BLaER1 treated with 17β-estradiol and CSF1 and Interleukin-3, amounts not matched to agents 10 nM and 100 nM (cell line): ENCODE measurements around the gene ARHGEF6.

Experiments used
- H3K27ac ChIP-seq, 11 experiments: shearing (Covaris generic); formaldehyde crosslinking; 2 replicates each; pipeline ENCODE4 v1.8.1; 2022
- H3K27me3 ChIP-seq, 11 experiments: shearing (Covaris generic); formaldehyde crosslinking; 2 replicates each; pipeline ENCODE4 v1.8.1; 2022
- H3K36me3 ChIP-seq, 11 experiments: shearing (Covaris generic); formaldehyde crosslinking; 2 replicates each; pipeline ENCODE4 v1.8.1; 2022
- H3K4me1 ChIP-seq, 10 experiments: shearing (Covaris generic); formaldehyde crosslinking; 2 replicates each; pipeline ENCODE4 v1.8.1; 2022
- H3K4me2 ChIP-seq, 11 experiments: shearing (Covaris generic); formaldehyde crosslinking; 2 replicates each; pipeline ENCODE4 v1.8.1; 2022
- H3K4me3 ChIP-seq, 10 experiments: shearing (Covaris generic); formaldehyde crosslinking; 2 replicates each; pipeline ENCODE4 v1.8.1; 2022
- H3K9ac ChIP-seq, 11 experiments: shearing (Covaris generic); formaldehyde crosslinking; 2 replicates each; pipeline ENCODE4 v1.8.1; 2022
- H3K9me3 ChIP-seq, 11 experiments: shearing (Covaris generic); formaldehyde crosslinking; replicated peaks in 1 of 11; 2 replicates each; pipeline ENCODE4 v1.8.1; 2022
- H4K20me1 ChIP-seq, 11 experiments: shearing (Covaris generic); formaldehyde crosslinking; 2 replicates each; pipeline ENCODE4 v1.8.1; 2022
- Cebpa-rat ChIP-seq, 11 experiments: shearing (Covaris generic); IDR thresholded peaks; 2 replicates each; pipeline ENCODE4 v1.8.1; 2022

Gene ARHGEF6

DNA sequence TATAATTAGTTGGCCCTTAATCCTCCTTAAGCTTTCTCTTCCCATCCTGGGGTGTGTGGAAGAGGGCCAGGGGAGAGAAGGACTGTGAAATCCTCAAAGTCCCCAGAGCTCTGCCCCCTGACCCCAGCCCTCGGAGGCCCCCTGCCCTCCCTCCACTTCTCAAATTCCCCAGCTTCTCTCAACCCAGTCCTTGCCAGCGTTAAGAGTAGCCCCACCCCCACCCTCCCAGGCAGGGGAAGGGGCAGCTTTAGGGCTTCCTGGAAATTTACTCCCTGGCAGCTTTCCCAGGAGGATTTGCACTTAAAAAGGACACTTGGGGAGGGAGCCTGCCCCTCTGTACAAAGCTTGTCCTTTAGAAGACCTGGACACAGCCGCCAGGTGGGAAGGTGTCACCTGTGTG lies 144.6 kb downstream of the ARHGEF6 start:
- H3K4me3 ChIP-seq: no peak overlapping the region
- H3K9me3 ChIP-seq: no peaks in the 10 kb centered on the region; a peak in 1 of 22 replicates
- H3K4me2 ChIP-seq: peak overlapping the region in 4 of 11 experiments; percentile 30 to 37 (median 32); a peak in 7 of 22 replicates
- peaks cover 21 to 35% (median 28%) of the 10 kb centered on the region in 10 experiments for H3K4me1 ChIP-seq
- no peak for TF ChIP-seq Cebpa-rat (IDR thresholded peaks at IDR 0.05)
- peaks cover 87 to 100% (median 99%) of the 10 kb centered on the region in 11 experiments for H3K27me3 ChIP-seq
- no peaks in the 10 kb centered on the region; a peak in 1 of 22 replicates for H4K20me1 ChIP-seq
- no peaks in the 10 kb centered on the region for H3K36me3 ChIP-seq
- H3K27ac ChIP-seq: no peak overlapping the region
- no peak overlapping the region for H3K9ac ChIP-seq

DNA sequence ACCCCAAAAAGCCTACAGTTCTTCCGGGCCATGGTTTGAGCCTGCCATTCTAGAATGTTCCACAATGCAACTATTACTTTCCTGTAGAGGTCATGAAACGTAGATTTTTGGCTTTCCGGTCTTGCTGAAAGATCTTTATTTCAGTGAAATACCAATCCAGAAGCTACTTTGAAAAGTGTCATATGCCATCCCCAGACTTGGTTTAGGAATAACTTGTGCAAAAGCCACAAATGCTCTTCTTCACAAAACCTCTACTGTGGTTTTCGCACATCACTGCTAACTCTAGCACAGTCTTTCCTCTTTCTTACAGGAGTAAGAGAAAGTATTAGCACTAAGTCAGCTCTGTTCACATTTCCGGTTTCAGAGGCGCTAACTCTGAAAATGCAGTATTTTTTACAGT lies 145.5 kb downstream of the ARHGEF6 start:
- peak overlapping the region; percentile 6 to 50 (median 38); a peak in 20 of 22 replicates for H3K4me2 ChIP-seq
- no peaks in the 10 kb centered on the region; a peak in 1 of 22 replicates for H3K9me3 ChIP-seq
- no peaks in the 10 kb centered on the region for H3K36me3 ChIP-seq

GRCh38 chrX:136630881-136631280 lies 149.9 kb downstream of the ARHGEF6 start:
- H3K9me3 ChIP-seq: no peaks in the 10 kb centered on the region
- no peak overlapping the region for H3K9ac ChIP-seq
- peaks cover 95 to 100% (median 99%) of the 10 kb centered on the region in 11 experiments for H3K27me3 ChIP-seq
- no peak overlapping the region for H3K27ac ChIP-seq
- no peaks in the 10 kb centered on the region for H4K20me1 ChIP-seq
- no peak overlapping the region for H3K4me3 ChIP-seq
- no peak for TF ChIP-seq Cebpa-rat (IDR thresholded peaks at IDR 0.05)
- H3K4me2 ChIP-seq: no peak overlapping the region
- H3K36me3 ChIP-seq: no peaks in the 10 kb centered on the region
- H3K4me1 ChIP-seq: peaks cover 12 to 51% (median 33%) of the 10 kb centered on the region in 10 experiments

More for the DNA sequence above, 145.5 kb downstream of the ARHGEF6 start:
- TF ChIP-seq Cebpa-rat (IDR thresholded peaks at IDR 0.05): no peak
- Histone ChIP-seq H3K4me1 (peaks cover 21 to 35% (median 27%) of the 10 kb centered on the region in 10 experiments), H4K20me1 (no peaks in the 10 kb centered on the region), H3K27me3 (peaks cover 91 to 100% (median 99%) of the 10 kb centered on the region in 11 experiments), H3K27ac (no peak overlapping the region), H3K4me3 (no peak overlapping the region), H3K9ac (no peak overlapping the region)

DNA sequence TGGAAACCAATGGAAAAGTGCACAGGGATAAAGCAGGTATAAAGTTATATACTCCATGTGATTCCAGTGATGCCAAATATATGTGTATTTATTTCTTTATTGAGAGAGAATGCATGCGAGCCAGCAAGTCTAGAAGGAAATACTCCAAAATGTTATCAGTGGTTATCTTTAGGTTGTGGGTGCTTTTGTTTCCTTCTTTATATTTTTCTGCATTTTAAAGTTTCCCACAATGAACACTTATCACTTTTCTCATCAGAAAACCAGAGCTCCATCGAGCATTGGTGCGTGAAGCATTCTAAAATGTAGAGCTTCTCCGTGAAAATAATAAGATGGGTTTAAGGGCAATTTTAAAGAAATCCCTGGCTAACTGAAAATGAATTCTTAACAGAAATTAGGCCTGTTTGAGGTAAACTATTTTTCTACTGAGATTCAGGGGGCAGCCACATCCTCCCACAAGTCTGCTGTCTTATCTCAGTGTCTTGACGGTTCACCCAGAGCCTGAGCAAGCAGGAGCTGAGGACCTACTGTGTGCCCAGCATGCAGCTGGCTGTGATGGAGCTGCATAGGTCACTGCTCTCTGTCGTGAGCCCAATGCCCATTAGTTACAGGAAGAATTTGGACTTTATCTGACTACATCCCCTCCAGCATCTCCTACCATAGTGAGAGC lies 151.5 kb downstream of the ARHGEF6 start:
- H3K9ac ChIP-seq: no peak overlapping the region
- H4K20me1 ChIP-seq: no peaks in the 10 kb centered on the region
- peaks cover 0 to 38% (median 20%) of the 10 kb centered on the region in 10 experiments; a peak in 11 of 20 replicates for H3K4me1 ChIP-seq
- H3K4me2 ChIP-seq: peak overlapping the region in 6 of 11 experiments; percentile 6 to 60 (median 28); a peak in 9 of 22 replicates
- H3K9me3 ChIP-seq: no peaks in the 10 kb centered on the region
- TF ChIP-seq Cebpa-rat (IDR thresholded peaks at IDR 0.05): no peak
- H3K36me3 ChIP-seq: no peaks in the 10 kb centered on the region
- H3K4me3 ChIP-seq: no peak overlapping the region
- H3K27me3 ChIP-seq: peaks cover 94 to 100% (median 99%) of the 10 kb centered on the region in 11 experiments
- H3K27ac ChIP-seq: no peak overlapping the region

DNA sequence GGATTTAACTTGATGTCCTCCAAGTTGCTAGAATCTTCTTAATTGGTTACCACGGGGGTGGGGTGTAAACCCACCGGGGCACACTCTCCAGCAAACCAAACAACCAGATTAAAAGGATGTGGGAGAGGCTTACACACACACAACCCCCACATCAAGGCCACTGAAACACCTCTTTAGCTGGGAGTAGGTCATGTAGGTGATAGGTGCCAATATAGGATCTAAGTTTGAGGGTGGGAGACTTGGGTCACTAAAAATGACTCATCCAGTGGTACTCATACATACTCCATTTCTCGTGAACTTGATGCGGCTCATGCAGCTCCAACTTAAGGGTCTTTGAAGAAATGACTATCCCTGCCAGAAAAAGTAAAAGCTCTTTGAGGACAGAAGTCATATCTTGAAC lies 153.3 kb downstream of the ARHGEF6 start:
- TF ChIP-seq Cebpa-rat (IDR thresholded peaks at IDR 0.05): no peak
- no peaks in the 10 kb centered on the region for H3K36me3 ChIP-seq
- peaks cover 0 to 38% (median 20%) of the 10 kb centered on the region in 10 experiments; a peak in 11 of 20 replicates for H3K4me1 ChIP-seq
- H3K4me3 ChIP-seq: no peak overlapping the region
- peaks cover 89 to 100% (median 98%) of the 10 kb centered on the region in 11 experiments for H3K27me3 ChIP-seq
- no peaks in the 10 kb centered on the region for H3K9me3 ChIP-seq
- no peaks in the 10 kb centered on the region for H4K20me1 ChIP-seq
- H3K27ac ChIP-seq: no peak overlapping the region
- H3K9ac ChIP-seq: no peak overlapping the region
- peak overlapping the region in 6 of 11 experiments; percentile 6 to 49 (median 19); a peak in 9 of 22 replicates for H3K4me2 ChIP-seq

DNA sequence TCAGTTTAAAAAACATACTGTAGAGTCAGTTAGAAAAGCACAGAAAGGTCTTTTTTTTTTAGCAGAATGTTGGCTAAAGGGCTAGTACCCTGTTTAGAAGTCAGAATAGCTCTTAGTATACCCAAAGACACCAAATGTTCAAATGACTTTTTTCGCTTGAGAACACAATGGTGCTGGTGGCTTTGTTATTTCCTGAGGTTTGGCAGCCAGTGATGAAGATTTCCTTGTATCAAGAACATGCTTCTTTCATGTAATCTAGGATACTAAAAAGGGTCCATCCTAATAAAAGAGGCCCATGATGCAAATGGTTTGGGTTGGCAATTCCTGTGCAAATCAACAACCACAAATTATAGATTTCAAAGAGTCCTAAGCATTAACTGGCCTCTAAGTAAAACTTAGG lies 153.8 kb downstream of the ARHGEF6 start:
- Histone ChIP-seq H3K4me1 (peaks cover 0 to 38% (median 20%) of the 10 kb centered on the region in 10 experiments; a peak in 11 of 20 replicates), H3K4me3 (no peak overlapping the region), H3K4me2 (peak overlapping the region in 7 of 11 experiments; percentile 6 to 49 (median 17); a peak in 9 of 22 replicates), H3K36me3 (no peaks in the 10 kb centered on the region), H3K9ac (no peak overlapping the region), H3K27ac (no peak overlapping the region), H3K27me3 (peaks cover 87 to 100% (median 98%) of the 10 kb centered on the region in 11 experiments), H4K20me1 (no peaks in the 10 kb centered on the region), H3K9me3 (no peaks in the 10 kb centered on the region)
- TF ChIP-seq Cebpa-rat (IDR thresholded peaks at IDR 0.05): no peak

DNA sequence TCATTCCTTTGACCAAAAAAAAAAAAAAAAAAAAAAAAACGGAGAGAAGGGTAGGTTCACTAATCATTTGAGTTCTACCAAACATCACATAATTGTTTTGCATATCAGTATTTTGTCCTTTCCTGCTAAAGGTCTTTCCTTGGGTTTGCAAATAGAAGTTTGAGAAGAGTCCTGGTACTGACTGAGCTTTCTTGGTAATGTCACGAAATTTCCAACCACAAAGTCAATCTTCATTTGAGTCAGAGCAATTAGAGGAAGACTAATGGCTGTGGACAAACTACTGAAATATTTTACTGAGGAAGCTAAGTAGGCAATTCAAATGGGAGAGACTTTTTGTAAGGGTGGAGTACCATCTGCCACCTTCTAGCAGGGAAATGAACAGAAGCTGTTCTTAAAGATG lies 154.5 kb downstream of the ARHGEF6 start:
- Histone ChIP-seq H3K4me2 (peak overlapping the region in 6 of 11 experiments; percentile 12 to 49 (median 19); a peak in 5 of 22 replicates), H3K4me1 (peaks cover 0 to 38% (median 20%) of the 10 kb centered on the region in 10 experiments; a peak in 11 of 20 replicates)

DNA sequence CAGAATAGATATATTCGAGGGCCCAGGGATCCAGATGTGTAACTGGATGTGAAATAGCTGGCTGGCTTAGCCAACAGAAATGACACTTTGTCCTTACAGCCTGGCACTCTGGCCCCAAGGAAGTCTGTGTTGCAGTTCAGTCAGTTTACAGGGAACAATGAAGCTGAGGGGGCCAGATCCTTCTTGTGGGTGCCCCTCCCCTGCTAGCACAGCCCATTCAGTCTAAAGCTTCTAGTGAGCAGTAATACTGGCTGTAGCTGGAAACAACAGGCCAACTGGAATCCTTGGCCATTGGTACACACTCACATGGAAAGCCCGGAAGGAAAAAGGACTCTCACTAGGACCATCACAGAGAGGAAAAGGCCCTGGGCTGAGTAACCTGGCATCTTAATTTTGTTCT lies 155.5 kb downstream of the ARHGEF6 start:
- Histone ChIP-seq H3K27ac (no peak overlapping the region), H3K27me3 (peaks cover 80 to 100% (median 96%) of the 10 kb centered on the region in 11 experiments), H4K20me1 (no peaks in the 10 kb centered on the region), H3K36me3 (no peaks in the 10 kb centered on the region), H3K4me2 (no peak overlapping the region), H3K4me3 (no peak overlapping the region), H3K9me3 (peaks cover 0 to 3% (median 0%) of the 10 kb centered on the region in 11 experiments; a peak in 3 of 22 replicates), H3K4me1 (peaks cover 0 to 38% (median 20%) of the 10 kb centered on the region in 10 experiments; a peak in 11 of 20 replicates), H3K9ac (no peak overlapping the region)
- no peak for TF ChIP-seq Cebpa-rat (IDR thresholded peaks at IDR 0.05)

More for the DNA sequence above, 154.5 kb downstream of the ARHGEF6 start:
- Histone ChIP-seq H3K9me3 (no peaks in the 10 kb centered on the region), H3K9ac (no peak overlapping the region), H3K4me3 (no peak overlapping the region), H3K27me3 (peaks cover 87 to 100% (median 98%) of the 10 kb centered on the region in 11 experiments), H4K20me1 (no peaks in the 10 kb centered on the region), H3K36me3 (no peaks in the 10 kb centered on the region), H3K27ac (no peak overlapping the region)
- TF ChIP-seq Cebpa-rat (IDR thresholded peaks at IDR 0.05): no peak

DNA sequence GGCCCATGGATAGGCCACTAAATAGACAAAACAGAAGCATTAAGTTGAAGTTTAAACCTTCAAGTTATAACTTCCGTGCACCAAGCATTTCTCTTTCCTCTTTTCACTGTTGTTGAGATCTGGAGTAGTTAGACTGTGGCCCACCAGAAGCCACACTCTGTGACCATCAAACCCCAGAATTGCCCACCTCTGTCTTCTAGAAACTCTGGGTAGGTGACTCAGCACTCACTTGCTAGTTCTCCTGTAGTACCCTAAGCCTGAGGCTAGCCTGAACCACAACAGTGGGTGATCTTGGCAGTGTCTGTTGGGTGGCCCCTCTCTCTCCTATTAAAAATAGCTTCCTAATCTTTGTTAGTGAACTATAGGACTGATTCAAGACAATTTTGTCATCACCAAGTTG lies 157.3 kb downstream of the ARHGEF6 start:
- H3K27me3 ChIP-seq: peaks cover 80 to 100% (median 96%) of the 10 kb centered on the region in 11 experiments
- H3K9ac ChIP-seq: no peak overlapping the region
- H3K4me3 ChIP-seq: no peak overlapping the region
- no peak overlapping the region for H3K27ac ChIP-seq
- peaks cover 0 to 15% (median 8%) of the 10 kb centered on the region in 11 experiments; a peak in 3 of 22 replicates for H3K9me3 ChIP-seq
- TF ChIP-seq Cebpa-rat (IDR thresholded peaks at IDR 0.05): no peak
- peaks cover 0 to 27% (median 15%) of the 10 kb centered on the region in 10 experiments; a peak in 13 of 20 replicates for H3K4me1 ChIP-seq
- no peak overlapping the region for H3K4me2 ChIP-seq
- H4K20me1 ChIP-seq: no peaks in the 10 kb centered on the region
- H3K36me3 ChIP-seq: no peaks in the 10 kb centered on the region
